ENCODE data around the gene CD44.

CD44 gene

DNA sequence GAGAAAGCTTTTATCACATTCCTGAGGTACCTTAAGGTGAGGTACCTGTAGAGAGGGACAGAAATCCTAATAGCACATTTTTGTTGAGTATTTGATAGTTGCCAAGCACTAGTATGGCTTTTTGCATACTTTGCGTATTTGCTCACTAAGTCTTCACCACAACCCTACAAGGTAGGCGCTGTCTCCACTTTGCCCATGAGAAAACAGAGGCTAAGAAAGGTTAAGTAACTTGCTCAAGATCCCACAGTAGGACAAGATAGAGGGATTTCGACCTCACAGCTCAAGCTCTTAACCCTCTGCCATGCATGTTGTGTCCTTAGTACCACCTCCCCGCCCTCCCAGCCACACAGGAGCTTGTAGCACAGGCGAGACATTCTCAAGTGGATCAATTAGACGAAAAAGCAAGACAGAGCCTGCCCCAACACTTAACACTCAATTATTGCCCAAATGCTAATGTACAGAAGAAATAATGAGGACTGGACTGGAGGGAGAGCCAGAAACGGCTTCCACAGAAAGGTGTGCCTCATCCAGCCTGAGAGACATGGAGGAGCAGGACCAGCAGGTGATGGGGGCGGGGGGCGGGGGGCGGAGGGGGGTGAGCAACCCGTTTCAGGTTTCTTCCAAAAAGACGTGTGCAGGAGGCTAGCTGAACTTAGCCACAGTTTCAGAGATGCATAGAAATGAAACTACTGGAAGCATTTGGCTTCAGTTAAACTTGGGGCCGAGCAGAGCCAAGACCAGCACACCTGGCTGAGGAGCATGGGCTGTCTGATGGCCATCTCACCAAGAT, 26.7 kb upstream of the CD44 start:
- DNase-seq = no peak

DNA sequence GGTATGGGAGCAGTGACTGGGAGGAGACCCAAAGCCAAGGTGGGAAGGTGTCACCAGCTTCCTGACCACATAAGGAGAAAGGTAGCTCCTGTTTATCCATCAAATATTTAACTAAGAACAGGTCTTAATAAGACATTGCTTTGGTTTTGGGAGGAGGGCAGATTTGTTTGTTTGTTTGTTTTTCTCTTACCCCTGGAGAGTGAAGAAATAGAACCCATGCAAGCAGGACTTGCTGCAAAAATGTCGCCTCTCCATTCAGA, 26.2 kb upstream of the CD44 start:
- no peak for DNase-seq

DNA sequence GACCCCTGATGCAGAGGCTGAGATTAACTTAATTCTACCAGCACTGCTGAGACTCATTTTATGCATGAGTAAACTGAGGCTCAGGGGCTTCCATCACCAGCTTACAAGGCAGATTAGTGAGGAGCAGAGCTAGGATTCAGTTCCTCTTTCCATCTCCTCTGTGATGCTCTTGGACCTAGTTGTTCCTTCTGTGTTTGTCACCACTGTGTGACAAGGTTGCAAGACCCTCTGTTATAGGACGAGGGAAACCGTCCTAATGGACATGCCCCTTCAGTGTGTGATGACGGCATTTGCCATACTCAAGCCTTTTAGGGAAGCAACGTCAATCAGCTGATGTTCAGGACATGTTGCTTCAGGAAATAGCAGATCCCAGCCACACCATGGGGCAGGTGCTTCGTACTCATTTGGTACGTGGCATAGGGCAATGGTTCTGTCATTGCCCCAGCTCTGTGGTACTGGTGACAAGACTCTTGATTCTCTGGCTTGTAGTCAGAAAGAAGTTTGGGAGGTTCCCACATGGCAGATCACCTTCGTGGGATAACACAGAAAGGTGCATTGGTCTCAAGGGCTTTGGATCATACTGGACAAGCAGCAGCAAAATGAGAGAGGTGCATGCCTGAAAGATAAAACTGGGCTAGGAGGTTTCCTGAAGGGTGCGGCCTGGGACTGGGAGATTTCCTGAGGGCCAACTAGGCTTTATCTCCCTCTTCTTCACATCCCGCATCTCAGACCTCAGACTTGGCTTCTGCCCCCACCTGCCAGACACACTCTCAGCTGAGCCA, 23.9 kb upstream of the CD44 start:
- DNase-seq = no peak

DNA sequence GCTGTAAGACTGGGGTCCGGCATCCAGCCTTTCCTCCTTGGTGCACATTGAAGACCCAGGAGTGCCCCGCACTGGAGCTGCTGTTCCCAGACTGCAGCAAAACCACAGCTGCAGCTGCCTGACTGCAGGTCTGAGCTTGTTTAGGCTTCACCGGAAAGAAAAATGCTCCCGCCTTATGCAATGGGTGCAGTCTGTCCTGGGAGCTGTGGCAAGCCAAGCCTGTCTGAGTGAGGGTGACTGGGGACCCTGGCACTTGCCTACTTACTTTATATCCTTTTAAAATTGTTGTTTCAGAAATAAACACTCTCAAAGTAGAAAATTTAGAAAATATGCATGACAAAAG, 23.3 kb upstream of the CD44 start:
- no peak for DNase-seq

DNA sequence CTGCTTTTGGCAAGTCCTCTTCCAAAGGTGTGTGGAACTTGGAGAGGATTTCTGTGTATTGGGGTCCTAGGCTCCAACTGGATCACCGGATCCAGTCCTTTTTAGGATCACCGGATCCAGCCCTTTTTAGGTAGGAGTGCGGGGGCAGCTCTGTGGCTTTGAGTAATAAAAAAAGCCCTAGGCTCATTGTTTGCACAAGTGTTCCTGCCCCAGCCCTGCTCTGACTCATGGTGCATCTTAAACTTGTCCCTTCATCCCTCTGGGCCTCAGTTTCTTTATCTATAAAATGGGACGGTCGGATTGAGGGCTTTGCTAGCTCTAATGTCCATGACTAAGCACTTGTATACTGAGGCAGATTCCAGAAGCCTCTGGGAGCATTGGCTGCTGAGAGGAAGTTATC, 22.7 kb upstream of the CD44 start:
- no peak for DNase-seq

DNA sequence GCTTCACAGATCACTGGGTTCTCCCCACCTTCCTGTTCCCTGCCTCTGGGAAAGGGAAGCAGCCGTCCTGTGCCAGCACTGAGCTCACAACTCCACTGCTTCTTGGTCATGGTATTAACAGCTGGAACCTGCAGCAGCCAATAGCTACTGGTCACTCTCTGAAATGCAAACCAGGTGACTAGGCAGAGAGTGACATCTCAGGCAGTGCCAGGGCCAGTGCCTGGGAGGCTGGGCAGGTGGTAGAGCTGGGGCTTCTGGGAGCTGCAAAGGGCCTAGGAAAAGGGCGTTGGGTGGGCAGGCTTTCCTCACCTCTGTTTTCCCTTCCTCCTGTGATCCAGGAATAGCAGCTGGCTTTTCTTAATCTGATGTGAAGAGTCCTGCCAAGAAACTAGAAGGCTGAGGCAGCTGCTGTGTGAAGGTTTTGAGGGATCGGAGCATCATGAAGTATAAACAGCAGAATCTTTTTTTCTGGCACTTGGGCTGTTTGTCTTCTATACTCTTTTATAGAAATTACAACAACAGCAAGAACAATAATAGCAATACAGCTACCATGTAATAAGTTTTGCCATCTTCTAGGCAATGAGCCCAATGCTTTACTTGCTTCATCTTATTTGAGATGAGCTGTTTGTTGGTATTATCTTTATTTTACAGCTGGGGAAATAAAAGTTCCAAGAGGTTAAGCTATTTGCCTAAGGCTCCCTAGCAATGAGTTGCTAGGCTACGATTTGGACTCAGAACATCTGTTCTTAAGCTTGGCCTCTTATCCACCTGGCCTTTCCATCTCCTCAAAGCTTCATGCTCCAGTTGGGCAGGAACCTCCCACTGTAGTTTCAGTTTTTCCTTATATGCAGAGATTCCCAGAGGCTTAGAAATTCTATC, 22.0 kb upstream of the CD44 start:
- DNase-seq = no peak

DNA sequence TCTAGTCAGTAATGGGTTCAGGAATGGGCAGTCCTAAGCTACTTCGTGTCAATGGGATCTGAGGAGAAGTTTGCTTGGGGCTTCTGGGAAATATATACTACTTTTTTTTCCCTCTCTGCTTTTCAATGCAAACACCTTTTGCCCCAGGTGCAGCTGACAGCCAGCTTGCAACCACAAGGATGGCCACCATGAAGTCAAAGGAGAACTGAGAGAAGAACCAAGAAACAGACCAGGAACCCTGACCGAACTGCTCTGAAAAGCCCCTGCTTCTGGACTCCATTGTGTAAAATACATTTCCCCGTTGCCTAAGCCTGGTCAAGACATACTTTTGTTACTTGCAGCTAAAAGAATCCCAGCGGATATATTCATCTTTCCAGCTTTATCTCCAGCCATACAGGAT, 20.1 kb upstream of the CD44 start:
- no peak for DNase-seq

DNA sequence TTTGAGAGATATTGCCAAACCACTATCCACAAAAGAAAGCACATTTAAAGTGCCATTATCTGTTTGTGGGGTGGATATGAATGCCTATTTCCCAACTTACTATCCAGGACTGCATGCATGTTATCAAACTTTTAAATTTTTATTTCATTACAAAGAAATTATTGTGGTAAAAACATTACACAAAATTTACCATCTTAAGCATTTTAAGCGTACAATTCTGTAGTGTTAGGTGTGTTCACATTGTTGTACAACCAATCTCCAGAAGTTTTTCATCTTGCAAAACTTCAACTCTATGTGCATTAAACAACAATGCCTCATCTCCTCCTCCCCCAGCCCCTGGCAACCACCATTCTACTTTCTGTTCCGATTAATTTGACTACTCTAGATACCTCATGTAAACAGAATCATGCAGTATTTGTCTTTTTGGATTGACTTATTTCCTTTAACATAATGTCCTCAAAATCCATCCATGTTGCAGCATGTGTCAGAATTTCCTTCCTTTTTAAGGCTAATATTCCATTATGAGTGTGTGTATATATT, 17.6 kb upstream of the CD44 start:
- no peak for DNase-seq

DNA sequence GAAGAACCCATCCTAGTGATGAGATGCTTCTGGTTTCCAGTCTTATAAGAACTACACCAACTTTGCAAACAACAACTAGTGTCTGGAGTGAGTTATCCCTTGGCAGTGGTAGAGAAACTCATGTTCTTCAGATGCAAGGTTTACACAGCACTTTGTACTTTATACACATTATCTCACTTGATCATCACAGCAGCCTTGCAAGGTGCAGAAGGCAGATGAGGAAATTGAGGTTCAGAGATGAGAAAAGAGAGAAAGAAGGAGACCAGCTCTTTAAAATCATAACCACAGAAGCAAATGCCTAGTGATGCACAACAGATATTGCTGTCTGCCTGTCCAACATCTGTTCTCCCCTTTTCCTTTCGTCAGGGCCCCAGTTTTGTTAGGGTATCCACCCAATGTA, 16.7 kb upstream of the CD44 start:
- peak; percentile 55 for DNase-seq

DNA sequence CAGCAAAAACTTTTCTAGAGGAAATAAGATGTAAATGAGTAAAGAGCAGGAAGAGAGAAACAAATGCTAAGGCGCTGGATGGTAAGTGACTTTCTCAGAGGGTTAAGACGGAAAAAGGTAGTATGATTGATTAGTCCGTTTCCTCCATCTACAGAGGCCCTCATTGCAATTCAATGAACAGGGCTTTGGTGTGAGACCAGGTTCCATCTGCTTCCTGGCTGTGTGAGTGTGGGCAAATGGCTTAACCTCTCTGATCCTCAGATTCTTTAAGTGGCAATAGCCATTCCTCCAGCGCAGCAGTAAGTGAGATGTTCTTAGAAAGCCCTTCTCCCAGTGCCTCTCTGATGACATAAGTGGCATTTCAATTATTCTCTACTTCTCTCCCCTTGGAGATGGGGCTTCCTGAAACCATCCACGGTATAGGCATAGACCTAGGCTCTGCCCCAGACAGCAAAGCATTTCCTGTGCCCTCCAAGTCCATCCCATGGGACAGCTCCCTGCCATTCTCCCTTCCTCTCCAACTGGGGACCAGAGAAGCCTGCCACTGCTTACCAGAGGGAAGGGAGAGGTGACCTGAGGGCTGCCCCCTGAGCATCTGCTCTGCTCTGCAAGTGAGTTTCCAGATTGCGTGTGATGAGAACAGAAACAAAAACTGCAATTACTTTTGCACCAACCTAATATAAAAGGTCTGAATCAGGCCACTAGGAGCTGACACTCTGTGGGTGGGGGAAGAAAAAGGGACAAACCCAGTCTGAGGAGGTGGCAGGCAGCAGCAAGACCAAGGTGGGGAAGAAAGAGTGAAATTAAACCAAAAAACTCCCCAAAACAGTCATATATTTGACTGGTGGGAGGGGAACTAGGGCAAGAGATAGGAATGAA, 12.7 kb upstream of the CD44 start:
- no peak for DNase-seq

DNA sequence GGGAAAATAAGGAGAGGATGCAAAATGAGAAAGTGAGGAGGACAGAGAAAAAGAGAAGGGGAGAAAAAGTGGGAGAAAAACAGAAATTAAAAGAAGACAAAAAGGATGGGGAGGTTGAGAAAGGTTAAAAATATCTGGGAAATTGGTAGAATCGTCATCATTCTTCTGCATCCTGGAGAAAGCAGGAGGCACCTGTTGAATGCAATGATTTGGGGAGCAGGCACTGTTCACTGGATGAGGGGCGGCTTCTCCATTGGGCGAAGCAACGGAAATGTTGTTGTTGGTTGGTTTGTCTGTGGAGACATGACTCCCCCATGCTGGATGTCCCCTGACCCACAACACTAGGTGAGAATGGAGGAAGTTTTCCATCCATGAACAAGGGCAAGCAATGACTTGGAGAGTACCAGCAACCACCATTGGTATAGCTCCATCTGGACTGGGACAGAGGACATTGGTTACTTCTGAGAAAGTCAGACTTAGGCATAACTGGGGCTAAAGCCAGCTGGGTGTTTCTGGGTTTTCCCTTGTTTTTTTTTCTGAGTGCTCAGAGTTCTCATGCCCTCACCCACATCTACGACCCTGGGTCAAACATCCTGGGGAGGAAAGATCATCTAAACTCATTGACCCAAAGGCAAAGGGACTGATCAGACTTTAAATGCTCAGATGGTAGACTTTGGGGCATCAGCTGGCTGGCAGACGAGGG, 11.9 kb upstream of the CD44 start:
- DNase-seq = no peak

DNA sequence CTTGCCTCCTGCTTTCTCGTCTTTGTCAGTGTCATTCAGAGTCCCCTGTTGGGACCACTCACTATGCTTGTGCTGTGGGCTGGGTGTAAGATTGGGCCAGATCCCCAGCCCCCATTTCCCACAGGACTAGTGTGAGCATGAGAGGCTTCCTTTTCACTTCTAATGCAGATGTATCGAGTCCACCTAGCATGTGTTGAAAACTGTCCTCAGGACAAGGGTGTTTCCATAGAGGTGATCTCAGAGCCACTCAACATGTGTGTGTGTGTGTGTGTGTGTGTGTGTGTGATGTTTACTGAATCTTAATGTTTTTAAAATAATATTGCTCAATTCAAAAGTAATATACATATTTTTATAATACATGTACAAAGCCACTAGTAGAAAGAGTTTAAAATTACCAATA, 11.4 kb upstream of the CD44 start:
- no peak for DNase-seq

DNA sequence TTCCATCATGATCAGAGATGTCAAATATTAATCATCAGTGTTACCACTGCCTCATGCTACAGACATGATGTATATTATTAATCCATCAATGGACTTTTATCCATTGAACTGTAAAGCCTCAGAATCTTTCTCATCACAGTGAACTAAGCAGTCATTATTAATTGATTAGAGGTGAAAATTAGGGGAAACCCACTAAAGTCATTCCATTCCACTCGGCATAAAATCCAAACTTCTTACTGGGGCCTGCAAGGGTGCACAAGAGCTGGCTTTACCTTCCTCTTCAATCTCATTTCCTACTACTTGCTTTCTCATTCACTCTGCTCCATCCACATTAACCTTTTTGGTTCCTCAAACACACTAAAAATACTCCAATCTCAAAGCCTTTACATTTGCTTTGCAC, 7.9 kb upstream of the CD44 start:
- DNase-seq = no peak

DNA sequence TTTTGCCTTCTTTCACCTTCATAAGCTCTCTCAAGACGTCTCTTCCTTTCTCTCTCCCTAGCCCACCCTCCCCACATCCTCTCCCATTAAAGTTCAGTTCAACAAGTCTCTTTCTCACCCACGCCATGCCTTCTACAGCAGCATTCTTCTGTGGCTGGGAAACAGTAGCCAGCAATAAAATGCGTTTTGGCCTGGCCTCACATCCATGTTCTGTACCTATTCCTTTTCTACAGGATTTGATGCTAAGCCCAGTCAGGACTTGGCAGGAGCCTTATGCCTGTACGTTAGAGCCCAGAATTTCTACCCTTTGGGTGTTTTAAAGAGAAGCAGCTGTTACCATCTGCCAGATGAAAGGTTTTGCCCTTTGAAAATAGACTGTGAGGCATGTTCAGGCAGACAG, 7.1 kb upstream of the CD44 start:
- DNase-seq = no peak

DNA sequence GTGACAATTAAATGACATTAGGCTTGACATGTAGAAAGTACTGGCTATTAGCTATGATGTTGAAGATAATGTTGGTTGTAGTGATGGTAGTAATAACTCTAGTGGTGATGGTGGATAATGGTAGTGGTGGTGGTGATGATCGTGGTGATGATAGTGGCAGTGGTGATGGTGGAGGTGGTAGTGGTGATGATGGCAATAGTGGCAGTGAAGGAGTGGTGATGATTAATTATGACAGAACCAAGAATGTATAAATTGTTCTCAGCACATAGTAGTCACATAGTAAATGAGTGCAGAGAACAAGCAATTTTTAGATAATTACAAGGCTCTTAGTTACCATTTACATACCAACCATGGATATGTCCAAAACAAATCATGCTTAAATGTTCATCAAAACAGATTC, 5.3 kb upstream of the CD44 start:
- DNase-seq = no peak

DNA sequence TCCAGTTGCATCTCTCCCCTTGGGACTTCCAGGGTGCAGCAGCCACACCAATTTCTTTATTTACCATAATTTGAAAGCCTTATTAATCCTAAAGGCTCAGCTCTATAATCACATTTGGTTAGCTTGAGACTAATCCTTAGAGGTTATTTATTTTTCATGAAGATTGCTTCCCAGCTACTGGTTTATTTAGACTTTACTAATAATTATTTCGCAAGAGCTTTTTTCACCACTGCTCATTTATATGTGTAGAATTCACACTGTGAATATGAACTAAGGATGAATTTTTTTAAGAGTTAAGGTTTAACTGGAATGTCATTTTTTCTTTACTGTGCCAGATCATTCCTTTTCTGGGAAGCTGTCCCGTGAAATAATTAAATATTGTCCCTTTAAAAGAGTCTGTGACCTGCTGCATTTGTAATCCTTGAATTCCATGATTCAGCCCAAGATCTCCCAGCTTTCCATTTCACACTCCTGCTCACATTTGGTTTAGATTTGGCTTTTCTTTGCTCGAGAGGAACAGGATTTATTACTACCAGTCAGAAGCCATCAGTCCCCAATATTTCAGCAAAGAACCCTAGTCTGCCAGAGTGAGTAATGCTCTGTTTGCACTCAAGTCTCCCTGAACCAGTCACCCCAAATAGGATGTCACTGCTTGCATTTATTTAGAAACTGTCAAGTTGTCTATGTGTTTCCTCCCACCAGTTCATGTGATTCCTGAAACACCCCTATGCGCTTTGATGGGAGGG, 4.4 kb upstream of the CD44 start:
- DNase-seq = no peak

DNA sequence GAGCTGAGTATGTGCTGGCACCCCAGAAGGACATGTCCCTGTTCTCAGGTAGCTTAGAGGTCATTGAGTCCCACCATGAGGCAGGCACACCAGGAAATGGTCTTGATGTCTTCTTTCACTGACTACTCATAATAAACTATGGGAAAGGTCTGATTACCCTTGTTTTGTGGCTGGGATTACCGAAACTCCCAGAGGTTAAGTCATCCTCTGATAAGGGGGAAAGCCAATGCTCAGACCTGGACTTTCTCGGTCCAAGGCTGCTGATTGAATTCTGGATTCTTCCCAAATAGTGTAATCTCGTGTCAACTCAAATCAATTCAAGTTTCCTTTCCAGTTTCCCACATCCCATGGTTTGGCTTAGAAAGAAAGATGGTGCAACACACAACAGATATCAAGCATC, 3.7 kb upstream of the CD44 start:
- no peak for DNase-seq

DNA sequence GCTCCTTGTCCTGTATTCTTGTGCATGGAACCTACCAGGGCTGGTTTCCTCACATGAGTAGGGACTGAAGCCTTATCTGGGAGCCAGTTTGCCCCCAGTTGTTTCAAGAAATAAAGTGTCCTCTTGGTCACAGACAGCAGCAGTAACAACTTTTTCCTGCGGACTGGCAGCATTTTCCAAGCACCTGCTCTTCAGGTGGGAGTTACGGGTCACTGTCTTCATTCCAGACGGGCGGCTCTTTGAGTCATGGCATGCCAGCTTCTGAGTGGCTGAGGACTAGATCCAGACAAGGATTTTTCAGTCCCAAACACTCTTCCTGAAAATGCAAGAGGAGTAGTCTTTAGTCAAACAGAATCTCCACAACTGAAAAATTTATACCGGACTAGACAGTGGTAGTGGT, 2.7 kb upstream of the CD44 start:
- DNase-seq = no peak

DNA sequence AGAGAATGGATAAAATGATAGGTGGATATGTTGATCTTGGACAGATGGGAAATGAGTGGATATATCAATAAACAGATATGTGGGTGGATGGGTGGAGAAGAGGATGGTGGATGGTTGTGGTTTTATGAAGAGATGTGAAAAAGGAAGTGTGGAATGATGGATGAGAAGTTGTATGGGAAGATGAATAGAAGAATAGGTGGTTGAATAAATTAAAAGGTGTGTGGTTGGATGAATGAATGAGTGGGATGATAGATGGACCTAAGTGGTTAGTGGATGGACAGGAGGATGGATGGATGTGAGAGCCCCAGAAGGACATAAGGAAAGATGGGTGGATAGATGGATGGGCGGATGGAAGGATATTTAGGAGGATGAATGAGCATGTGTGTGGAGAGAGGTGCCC, 913 bp upstream of the CD44 start:
- DNase-seq = no peak

DNA sequence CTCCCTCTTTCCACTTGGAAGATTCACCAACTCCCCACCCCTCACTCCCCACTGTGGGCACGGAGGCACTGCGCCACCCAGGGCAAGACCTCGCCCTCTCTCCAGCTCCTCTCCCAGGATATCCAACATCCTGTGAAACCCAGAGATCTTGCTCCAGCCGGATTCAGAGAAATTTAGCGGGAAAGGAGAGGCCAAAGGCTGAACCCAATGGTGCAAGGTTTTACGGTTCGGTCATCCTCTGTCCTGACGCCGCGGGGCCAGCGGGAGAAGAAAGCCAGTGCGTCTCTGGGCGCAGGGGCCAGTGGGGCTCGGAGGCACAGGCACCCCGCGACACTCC, 397 bp upstream of the CD44 start:
- DNase-seq = no peak

DNA sequence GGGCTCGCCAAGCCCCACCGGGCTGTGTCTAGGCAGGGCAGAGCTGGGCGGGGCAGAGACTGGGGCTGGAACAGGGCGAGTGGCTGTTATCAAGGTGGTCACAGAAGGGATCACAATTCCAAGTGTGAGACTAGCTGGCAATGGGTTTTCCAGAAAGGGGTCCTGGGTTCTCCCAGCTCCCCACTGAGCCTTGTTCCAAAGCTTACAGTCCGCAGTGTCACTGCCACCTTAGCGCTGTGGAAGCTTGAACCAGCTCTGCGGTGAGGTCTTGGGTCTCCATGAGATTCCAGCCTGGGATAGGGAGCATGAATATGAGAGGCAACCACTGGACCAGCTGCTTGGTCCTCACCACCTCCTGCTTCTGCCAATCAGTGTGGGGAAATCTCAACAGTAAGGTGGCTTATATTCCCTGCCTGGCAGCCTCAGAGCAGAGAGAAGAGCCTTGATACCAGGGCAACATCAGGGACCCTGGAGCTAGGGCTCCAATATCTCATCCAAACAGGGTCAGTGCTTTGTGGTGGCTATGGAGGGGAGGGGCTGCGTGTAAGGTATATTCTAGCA, 831 bp downstream of the CD44 start:
- DNase-seq = peak; percentile 47
